Colonic mucosa (tissue), 4 donors: ENCODE results near the gene ITPR3. TPM values are rescaled to one million over a fixed set of nuclear protein-coding genes. Genes with fewer than 3 reads are reported as not detected.

Experiments used
- DNase-seq: peaks from one replicate; pipeline ENCODE4 v3.0.0-alpha.2; 2020
- H3K27ac ChIP-seq: fragments of 200-600 bp; one replicate; pipeline ENCODE4 v1.8.0; 2021
- H3K27me3 ChIP-seq: fragments of 200-600 bp; one replicate; pipeline ENCODE4 v1.8.0; 2021
- H3K36me3 ChIP-seq: fragments of 200-600 bp; one replicate; pipeline ENCODE4 v1.8.0; 2021
- H3K4me1 ChIP-seq: fragments of 200-600 bp; one replicate; pipeline ENCODE4 v1.8.0; 2021; ENCODE audit warnings: mild to moderate bottlenecking
- H3K4me3 ChIP-seq: fragments of 200-600 bp; one replicate; pipeline ENCODE4 v1.8.0; 2021
- H3K9ac ChIP-seq, 2 donors: one replicate each; pipeline ENCODE4 v1.7.0; 2013; ENCODE audit warnings: control low read depth in 2 of 2, low read depth in 2 of 2, low read length in 2 of 2
- H3K9me3 ChIP-seq: fragments of 200-600 bp; one replicate; pipeline ENCODE4 v1.8.0; 2021
- intact Hi-C: fragments of 100-400 bp; cut with DNase I; formaldehyde crosslinking; loops from one replicate; pipeline ENCODE4 v1.14.1; 2022
- total RNA-seq, 2 donors: library from RNA; stranded (reverse); fragmentation: NEBNext Ultra II Directional in 1 of 2; extraction: Animal tissue kit (Norgen Biotek cat#: 25700) in 1 of 2; gene quantifications; one replicate each; pipeline ENCODE4 v1.2.1, GENCODE V29; 2021
- TF ChIP-seq, protein P1 (sequence below): fragments of 200-600 bp; IDR thresholded peaks from one replicate; pipeline ENCODE4 v1.8.0; 2022; ENCODE audit warnings: antibody characterized with exemption, mild to moderate bottlenecking
- donor health status: healthy.
- donor health status: DM: no; HTN: no; CAD: no.
- donor health status: DM: no; HTN: no; CAD: no.

ITPR3 gene
- total RNA-seq, 2 donors from 2014 or later, result 86.2 to 119 TPM

DNA sequence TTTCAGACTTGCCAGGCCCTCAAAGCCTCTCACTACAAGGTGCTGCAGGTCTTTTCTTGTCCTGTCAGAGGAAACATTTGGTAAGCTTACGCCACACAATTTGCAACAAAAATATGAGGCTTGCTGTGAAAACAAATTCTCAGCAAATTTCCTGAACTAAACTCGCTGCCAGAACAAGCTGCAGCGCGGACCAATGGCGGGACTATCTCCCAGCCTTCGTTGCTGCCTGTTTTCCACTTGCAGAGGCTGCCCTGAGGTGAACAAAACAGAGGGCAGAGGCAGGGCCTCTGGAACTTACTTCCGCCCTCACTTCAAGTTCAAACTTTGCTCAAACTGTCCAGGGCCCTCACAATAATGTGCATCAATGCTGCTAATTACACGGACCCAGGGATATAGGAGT, 78.0 kb downstream of the ITPR3 start:
- H3K4me1 ChIP-seq, result no peaks in the 10 kb centered on the region
- no peak overlapping the region for H3K9ac ChIP-seq
- intact Hi-C loops, result no loop called here
- no peak for DNase-seq
- H3K9me3 ChIP-seq, result no peaks in the 10 kb centered on the region
- TF ChIP-seq, protein P1, sequence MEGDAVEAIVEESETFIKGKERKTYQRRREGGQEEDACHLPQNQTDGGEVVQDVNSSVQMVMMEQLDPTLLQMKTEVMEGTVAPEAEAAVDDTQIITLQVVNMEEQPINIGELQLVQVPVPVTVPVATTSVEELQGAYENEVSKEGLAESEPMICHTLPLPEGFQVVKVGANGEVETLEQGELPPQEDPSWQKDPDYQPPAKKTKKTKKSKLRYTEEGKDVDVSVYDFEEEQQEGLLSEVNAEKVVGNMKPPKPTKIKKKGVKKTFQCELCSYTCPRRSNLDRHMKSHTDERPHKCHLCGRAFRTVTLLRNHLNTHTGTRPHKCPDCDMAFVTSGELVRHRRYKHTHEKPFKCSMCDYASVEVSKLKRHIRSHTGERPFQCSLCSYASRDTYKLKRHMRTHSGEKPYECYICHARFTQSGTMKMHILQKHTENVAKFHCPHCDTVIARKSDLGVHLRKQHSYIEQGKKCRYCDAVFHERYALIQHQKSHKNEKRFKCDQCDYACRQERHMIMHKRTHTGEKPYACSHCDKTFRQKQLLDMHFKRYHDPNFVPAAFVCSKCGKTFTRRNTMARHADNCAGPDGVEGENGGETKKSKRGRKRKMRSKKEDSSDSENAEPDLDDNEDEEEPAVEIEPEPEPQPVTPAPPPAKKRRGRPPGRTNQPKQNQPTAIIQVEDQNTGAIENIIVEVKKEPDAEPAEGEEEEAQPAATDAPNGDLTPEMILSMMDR, result no peak
- H3K36me3 ChIP-seq, result peaks cover 7% of the 10 kb centered on the region
- H3K27me3 ChIP-seq, result no peaks in the 10 kb centered on the region
- H3K4me3 ChIP-seq, result no peak overlapping the region
- H3K27ac ChIP-seq, result no peak overlapping the region

DNA sequence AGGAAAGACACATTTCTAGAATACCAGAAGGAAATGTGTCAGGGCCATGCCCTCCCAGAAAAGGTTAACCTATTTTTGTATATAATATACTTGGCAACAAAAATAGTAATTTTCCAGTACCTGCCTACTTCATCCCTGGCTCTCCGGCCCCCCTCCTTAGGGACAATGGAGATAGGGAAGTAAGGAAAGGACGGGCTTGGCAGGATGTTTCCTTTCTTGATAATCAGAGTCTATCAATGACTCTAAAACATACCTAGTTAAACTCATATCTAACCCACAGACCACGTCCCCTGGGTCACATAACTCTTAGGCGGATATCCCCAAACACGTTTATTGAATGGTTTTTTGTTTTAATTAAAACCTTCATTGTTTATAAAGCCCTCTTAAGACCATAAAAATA, 78.6 kb downstream of the ITPR3 start:
- Histone ChIP-seq H3K9ac (no peak overlapping the region), H3K27me3 (no peaks in the 10 kb centered on the region), H3K36me3 (peaks cover 7% of the 10 kb centered on the region), H3K9me3 (no peaks in the 10 kb centered on the region), H3K27ac (no peak overlapping the region), H3K4me1 (no peaks in the 10 kb centered on the region), H3K4me3 (no peak overlapping the region)
- no peak for DNase-seq
- intact Hi-C loops, result loop anchor here (2.0 kb wide), 1 partner anchor 111 kb away; no protein-coding TSS in a partner anchor
- TF ChIP-seq, protein P1, result no peak

DNA sequence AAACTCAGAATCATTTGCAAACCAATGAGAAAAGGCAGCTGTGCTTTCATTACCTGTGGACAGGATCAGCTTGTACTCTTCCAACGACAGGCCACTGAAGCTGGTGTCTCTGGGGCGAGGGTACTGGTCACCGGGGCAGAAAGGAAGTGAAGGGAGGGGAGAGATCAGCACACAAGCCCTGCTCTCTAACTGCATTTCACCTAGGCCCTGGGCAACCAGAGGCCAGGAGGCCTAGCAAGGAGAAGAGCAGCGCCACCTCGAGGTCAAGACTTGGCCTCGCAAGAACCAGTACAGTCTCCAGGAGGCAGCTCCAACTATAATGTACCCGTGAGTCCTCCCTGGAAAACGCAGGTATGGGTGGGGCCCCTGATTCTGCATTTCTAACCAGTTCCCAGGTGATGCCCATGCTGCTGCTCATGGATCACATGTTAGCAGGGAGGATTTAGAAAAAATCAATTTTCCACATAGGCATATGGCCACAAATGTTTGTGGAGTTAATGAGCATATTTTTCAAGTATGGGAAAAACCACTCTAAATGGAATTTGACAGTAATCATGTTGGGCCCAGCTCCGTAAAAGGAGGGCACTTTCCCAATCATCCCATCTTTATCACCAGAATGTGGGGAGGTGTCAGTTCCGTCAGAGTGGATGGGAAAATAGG, 79.4 kb downstream of the ITPR3 start:
- H3K27me3 ChIP-seq, result no peaks in the 10 kb centered on the region
- no peak overlapping the region for H3K4me3 ChIP-seq
- peak; percentile 80 for DNase-seq
- H3K9me3 ChIP-seq, result no peaks in the 10 kb centered on the region
- no peaks in the 10 kb centered on the region for H3K4me1 ChIP-seq
- intact Hi-C loops, result loop anchor here (2.0 kb wide), 1 partner anchor 112 kb away; no protein-coding TSS in a partner anchor
- no peak overlapping the region for H3K27ac ChIP-seq
- H3K9ac ChIP-seq, result no peak overlapping the region
- TF ChIP-seq, protein P1, result peak; percentile 65
- H3K36me3 ChIP-seq, result peaks cover 2% of the 10 kb centered on the region

DNA sequence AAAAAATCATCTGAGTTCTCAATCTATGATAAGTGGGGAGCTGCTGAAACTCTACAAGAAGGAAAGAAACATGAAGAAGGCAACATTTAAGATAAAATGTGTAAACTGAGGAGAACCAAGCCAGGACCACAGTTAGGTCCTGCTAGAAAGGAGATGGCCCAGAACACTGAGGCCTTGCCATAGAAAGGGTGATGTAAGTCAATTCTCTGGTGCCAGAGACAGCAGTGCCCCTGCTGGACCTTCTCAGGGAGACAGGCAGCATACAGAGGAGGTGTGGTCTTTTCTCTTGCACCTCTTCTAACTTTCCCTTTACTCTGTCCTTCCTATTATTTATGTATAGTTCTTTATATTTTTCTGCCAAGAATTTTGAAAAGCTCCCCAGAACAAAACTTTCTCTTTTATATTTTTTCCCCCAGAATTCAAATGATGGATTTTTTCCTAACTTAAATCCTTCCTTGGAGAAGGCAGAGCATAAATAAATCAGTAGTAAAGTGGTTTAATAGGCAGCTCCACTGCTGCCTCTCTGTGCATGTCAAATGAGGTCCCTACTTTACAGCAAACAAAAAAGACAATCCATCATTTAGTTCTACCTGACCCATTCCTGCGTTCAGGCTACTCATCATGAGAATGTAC, 81.3 kb downstream of the ITPR3 start:
- no peak for DNase-seq
- Histone ChIP-seq H3K9ac (no peak overlapping the region), H3K27me3 (no peaks in the 10 kb centered on the region), H3K27ac (no peak overlapping the region), H3K36me3 (no peaks in the 10 kb centered on the region), H3K9me3 (no peaks in the 10 kb centered on the region), H3K4me1 (no peaks in the 10 kb centered on the region), H3K4me3 (no peak overlapping the region)
- intact Hi-C loops, result no loop called here
- TF ChIP-seq, protein P1, result no peak

DNA sequence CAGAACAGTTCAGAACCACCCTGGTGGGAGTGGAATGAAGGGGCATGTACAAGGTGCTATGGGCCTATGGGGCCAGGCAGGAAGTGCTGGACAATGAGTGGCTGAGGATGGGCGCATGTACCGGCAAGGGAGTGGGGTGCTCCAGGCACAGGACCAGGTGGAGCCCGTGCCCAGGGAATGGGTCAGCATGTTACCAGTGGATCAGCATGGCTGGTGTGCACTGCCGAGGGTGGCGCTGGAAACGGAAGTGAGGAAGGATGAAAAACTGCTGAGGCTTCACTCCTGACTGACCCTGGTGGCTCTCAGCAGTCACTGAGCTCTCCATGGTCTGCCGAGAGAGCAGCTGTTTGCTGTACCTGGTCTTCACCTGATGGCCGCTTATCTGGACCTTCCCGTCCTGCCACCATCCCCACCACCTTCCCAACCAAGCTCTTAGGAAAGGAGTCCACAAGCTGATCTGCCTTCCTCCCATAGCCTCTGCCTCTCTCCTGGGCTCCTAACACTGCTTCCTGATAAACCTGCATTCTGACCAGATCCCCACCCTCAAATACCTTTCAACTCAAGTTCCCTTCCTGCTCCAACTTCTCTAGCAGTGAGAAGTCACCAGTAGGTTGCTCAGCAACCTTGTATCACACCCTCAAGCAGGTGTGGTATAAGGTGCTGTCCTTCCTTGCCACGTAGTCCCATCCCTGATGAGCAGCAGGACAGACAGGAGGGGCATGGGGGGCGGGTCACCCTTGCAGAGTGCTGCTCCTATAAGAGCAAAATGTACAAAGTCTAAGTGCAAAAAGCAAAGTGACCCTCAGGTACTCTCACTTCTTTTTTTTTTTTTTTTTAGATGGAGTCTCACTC, 83.3 kb downstream of the ITPR3 start:
- TF ChIP-seq, protein P1, result no peak
- DNase-seq, result no peak
- H3K27ac ChIP-seq, result no peak overlapping the region
- no peaks in the 10 kb centered on the region for H3K36me3 ChIP-seq
- no peaks in the 10 kb centered on the region for H3K9me3 ChIP-seq
- H3K4me1 ChIP-seq, result no peaks in the 10 kb centered on the region
- H3K4me3 ChIP-seq, result no peak overlapping the region
- no peak overlapping the region for H3K9ac ChIP-seq
- no peaks in the 10 kb centered on the region for H3K27me3 ChIP-seq
- intact Hi-C loops, result no loop called here
